GM18526 (cell line): ENCODE results near the gene RPL41.

ENCODE experiments used
- POLR2A ChIP-seq: IDR thresholded peaks from 3 replicates; pipeline ENCODE4 v1.6.1; 2011; ENCODE audit not compliant: insufficient read length; ENCODE audit errors: extremely low read depth

RPL41 gene

DNA sequence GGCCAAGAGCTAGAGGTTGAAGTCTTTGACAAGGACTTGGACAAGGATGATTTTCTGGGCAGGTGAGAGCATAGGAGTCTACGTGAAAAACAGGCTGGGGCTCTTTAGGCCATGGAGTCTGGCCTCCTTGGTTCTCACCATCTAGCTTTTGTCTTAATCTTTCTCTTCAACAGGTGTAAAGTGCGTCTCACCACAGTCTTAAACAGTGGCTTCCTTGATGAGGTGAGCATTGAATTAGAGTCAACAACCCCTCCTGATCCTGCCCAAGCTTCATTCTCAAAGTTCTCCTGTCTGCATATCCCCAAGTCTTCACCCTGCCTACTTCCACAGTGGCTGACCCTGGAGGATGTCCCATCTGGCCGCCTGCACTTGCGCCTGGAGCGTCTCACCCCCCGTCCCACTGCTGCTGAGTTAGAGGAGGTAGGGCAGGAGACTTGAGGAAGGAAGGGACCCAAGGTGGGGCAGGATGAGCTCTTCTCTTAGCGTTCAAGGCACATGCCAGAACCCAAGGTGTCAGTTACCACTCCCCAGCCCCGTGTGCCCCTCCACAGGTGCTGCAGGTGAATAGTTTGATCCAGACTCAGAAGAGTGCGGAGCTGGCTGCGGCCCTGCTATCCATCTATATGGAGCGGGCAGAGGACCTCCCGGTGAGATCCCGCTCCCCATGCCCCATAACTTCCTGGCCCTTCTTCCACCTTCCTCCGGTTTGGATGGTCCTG is 21.6 kb downstream of the RPL41 start:
- TF ChIP-seq POLR2A = no peak

DNA sequence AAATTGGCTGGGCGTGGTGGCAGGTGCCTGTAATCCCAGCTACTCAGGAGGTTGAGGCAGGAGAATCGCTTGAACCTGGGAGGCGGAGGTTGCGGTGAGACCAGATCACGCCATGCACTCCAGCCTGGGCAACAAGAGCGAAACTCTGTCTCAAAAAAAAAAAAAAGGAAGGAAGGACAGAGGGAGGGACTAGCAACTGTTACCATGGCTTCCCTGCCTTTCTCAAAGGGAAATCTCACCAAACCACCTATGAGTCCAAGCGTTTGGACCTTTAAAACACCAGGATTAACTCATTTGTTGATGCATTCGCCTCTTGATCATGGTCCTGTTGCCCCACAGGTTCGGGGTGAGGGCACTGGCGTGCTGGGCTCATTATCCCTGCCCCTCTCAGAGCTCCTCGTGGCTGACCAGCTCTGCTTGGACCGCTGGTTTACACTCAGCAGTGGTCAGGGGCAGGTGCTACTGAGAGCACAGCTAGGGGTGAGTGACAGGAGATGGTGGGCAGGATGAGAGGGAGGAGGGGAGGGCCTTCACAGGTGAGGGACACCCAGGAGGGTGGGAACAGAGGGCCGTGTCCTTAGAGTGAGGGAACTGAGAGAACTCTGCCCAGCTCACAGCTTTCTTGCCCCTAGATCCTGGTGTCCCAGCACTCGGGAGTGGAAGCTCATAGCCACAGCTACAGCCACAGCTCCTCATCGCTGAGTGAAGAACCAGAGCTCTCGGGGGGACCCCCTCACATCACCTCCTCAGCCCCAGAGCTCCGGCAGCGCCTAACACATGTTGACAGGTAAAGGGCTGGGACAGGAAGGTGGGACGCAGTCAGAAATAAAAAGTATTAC is 25.7 kb downstream of the RPL41 start:
- TF ChIP-seq POLR2A = no peak

GRCh38 chr12:56143217-56143616 is 26.8 kb downstream of the RPL41 start:
- TF ChIP-seq POLR2A = no peak

GRCh38 chr12:56143870-56144269 is 27.4 kb downstream of the RPL41 start:
- no peak for TF ChIP-seq POLR2A

- TF ChIP-seq POLR2A = no peak
Measured at GRCh38 chr12:56145217-56145616, 28.8 kb downstream of the RPL41 start.

DNA sequence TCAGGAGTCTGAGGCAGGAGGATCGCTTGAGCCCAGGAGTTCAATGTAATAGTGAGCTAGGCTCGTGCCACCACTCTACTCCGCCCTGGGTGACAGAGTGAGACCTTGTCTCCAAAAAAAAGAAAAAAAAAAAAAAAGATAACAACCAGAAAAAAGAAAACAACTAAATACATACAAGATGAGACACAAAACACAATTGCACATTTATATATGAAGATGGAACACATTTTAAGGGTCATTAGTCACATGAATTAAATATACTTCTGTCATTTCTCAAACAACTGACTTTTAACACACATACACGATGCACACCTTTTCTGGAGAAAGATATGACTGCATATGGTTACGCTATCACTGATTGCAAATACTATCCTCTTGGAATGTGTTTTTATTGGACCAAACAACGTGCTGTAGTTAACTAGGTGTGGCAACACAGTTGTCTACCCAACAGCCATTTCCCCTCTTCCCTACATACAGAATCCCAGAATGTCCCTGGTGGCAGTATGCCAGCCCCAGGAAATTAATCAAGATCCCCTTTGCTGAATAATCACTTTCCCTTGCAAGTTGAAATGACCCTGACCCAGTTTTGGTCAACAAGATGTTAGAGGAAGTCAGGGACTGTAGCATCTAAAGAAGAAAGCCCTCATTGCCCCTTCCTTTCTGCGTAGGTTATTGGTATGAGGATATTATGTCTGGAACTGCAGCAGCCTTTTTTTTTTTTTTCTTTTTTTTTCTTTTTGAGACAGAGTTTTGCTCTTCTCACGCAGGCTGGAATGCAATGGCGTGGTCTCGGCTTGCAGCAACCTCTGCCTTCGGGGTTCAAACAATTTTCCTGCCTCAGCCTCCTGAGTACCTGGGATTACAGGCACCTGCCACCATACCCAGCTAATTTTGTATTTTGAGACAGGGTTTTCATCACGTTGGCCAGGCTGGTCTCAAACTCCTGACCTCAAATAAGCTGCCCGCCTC is 30.3 kb downstream of the RPL41 start:
- no peak for TF ChIP-seq POLR2A

DNA sequence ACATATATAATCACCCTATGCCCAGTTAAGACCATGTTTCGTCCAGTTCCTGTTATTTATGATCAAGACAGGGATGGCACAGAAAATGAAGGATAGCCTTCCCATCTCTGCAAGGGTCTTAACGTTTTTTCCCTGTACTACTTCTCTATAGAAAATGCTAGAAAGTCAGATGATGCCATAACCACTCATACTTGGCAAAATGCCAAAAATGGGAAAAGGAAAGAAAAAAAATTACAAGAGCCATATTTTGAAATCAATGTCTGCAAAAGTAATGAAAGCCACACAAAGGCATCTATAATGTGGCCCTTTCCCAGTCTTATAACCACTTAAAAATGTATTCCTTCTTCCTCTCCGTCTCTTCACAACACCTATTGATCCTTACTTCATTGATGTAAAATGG is 34.1 kb downstream of the RPL41 start:
- no peak for TF ChIP-seq POLR2A

DNA sequence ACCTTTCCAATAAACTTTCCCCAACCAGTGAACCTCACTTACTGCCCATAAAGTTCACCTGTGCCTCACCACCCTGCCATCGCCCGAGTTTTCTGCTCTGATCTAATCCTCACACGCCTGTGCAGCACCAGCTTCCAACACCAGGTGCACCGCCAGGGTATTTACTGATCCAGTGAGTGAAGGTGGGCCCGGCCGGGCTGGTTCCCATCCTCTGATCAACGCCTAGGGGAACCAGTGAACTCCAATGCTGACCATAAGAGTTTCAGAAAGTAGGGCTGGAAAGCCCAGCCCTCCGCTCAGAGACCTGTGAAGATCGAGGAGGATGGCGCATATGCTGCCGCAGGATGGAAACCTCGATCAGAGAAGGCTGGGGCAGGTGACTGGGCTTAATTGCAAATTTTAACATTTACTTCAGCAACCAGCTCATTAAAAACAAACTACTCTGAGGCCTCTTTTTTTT is 35.3 kb downstream of the RPL41 start:
- no peak for TF ChIP-seq POLR2A

DNA sequence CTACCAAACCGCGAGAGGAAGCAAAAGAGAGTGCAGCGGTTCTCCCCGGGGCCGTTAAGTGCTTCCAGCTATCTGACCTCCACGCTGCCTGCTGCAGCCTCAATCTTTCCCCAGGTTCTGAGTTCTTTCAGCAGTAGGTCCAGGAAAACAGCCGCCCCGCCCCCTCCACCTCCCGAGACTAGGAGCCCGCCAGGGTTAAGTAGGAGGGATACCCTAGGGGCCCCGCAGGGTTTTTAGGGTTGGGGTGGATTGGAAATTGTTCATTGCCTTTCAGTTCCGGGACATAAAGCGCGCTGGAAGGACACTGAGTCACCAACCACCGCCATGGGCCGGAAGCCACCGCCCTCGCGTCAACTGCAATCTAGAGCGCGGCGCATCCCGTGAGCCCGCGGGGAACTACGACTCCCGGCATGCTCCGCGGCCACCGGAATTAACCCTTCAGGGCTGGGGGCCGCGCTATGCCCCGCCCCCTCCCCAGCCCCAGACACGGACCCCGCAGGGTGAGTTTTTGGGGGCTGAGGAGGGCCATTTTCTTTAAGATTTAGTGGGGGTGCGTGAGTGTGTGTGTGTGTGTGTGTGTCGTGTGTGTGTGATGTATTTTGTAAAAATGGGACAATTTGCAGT is 35.8 kb downstream of the RPL41 start, which contains the start of gene MYL6B:
MYL6B (plus strand) TSS at position 456 of the 624 bp plus-strand sequence. CDS start 1,332 bp downstream, outside the sequence.
- peak; percentile 80 for TF ChIP-seq POLR2A

DNA sequence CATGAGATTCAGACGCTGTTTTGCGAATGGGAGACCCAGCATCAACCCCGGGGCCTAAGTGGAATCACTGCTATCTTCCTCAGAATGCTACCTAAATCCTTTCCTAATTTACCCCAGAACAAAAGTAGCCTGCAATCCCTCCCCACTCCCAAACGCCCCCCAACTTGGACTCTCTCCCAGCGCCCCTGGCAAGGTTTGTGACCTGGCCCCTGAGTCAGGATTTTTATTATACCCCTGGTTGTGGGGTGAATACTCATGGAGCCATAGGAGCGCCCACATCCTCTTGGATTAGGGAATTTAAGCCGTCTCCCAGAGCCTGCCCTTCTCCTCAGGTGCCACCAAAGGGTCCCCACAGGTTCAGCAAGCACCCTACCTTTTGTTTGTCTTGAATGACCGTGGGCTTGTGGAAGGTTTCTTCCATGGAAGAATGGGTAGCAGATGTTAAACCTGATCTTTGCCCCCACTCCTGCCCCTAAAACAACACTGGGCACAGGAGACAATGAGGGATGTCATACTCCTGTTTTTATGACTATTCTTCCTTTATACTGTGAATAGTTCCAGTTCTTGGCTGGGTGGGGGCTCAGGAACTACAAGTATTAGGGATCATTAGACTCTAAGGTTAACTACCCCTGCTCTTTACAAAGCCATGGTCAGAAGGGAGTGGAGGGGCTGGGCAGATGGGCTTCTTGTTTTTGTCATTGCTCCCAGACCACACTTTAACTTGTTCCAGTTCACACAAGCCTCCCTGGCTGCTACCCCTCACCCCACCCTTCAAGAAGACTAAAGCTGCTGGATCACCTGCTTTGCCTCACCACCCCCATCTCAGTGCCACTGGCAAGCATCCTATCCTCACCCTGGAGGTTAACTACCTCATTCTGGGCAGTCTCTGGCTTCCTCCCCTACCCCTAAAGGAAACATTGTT is 36.6 kb downstream of the RPL41 start:
- no peak for TF ChIP-seq POLR2A

- no peak for TF ChIP-seq POLR2A
Measured at GRCh38 chr12:56153678-56154065, 37.2 kb downstream of the RPL41 start.

- no peak for TF ChIP-seq POLR2A
Measured at GRCh38 chr12:56154246-56154771, 37.9 kb downstream of the RPL41 start.

DNA sequence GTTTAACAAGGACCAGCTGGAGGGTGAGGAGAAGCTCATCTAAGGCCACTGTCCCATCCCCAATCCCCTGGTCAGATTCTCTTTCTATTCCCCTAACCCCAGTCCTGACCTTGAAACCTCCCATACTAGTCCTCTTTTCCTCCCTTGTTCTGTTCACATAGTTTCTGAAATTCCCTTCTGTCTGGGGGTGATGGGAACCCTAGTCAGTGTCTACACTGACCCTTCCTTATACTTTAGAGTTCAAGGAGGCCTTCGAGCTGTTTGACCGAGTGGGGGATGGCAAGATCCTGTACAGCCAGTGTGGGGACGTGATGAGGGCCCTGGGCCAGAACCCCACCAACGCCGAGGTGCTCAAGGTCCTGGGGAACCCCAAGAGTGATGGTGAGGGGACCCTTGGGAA is 38.4 kb downstream of the RPL41 start:
- TF ChIP-seq POLR2A = no peak

GRCh38 chr12:56155256-56155845 is 38.9 kb downstream of the RPL41 start:
- TF ChIP-seq POLR2A = no peak
